GOT3 (cell line): ENCODE results near the gene WFDC6.
"Not testable (repeated sequence)": the region's sequence is repeated elsewhere in the genome, so short reads cannot be mapped to it uniquely, and the experiment has no call there.

Source experiments
- DNase-seq: peaks from one replicate; lab custom pipeline; 2025; ENCODE audit warnings: mixed read lengths; lab: John Stamatoyannopoulos, UW

Gene WFDC6

GRCh38 chr20:45539382-45539781 is at the start of gene WFDC6:
Gene WFDC6, minus strand, starts transcription at chr20:45539482. Its CDS starts 75 bp downstream, at chr20:45539407.
- DNase-seq: no peak

GRCh38 chr20:45588800-45589199 is 49.5 kb upstream of the WFDC6 start:
- no peak for DNase-seq

- not testable (repeated sequence) for DNase-seq
Observed at GRCh38 chr20:45585986-45586385, 46.7 kb upstream of the WFDC6 start.

- not testable (repeated sequence) for DNase-seq
Observed at GRCh38 chr20:45584294-45584693, 45.0 kb upstream of the WFDC6 start.

GRCh38 chr20:45583502-45583901 is 44.2 kb upstream of the WFDC6 start:
- DNase-seq: no peak

GRCh38 chr20:45581702-45582101 is 42.4 kb upstream of the WFDC6 start:
- no peak for DNase-seq

- DNase-seq: no peak
Observed at GRCh38 chr20:45579184-45579583, 39.9 kb upstream of the WFDC6 start, which contains the start of gene WFDC8. Gene WFDC8, minus strand, starts transcription at chr20:45579284. Its CDS starts 37 bp downstream, at chr20:45579247.

- DNase-seq: no peak
Observed at GRCh38 chr20:45578231-45578630, 38.9 kb upstream of the WFDC6 start.

GRCh38 chr20:45576995-45577394 is 37.7 kb upstream of the WFDC6 start:
- no peak for DNase-seq

- DNase-seq: no peak
Observed at GRCh38 chr20:45575931-45576330, 36.6 kb upstream of the WFDC6 start.

- not testable (repeated sequence) for DNase-seq
Observed at GRCh38 chr20:45569650-45570049, 30.4 kb upstream of the WFDC6 start.

- no peak for DNase-seq
Observed at GRCh38 chr20:45564760-45565276, 25.5 kb upstream of the WFDC6 start.

GRCh38 chr20:45555198-45555597 is 15.9 kb upstream of the WFDC6 start:
- DNase-seq: no peak

GRCh38 chr20:45552456-45552855 is 13.2 kb upstream of the WFDC6 start:
- no peak for DNase-seq

GRCh38 chr20:45550765-45551164 is 11.5 kb upstream of the WFDC6 start:
- DNase-seq: no peak

- DNase-seq: no peak
Observed at GRCh38 chr20:45548410-45548809, 9.1 kb upstream of the WFDC6 start.

- no peak for DNase-seq
Observed at GRCh38 chr20:45547206-45547770, 8.0 kb upstream of the WFDC6 start, which contains the start of gene EPPIN. Gene EPPIN, minus strand, starts transcription at chr20:45547401. Its CDS starts 44 bp downstream, at chr20:45547357.

GRCh38 chr20:45545754-45546453 is 6.6 kb upstream of the WFDC6 start:
- DNase-seq: no peak

GRCh38 chr20:45545351-45545750 is 6.1 kb upstream of the WFDC6 start:
- DNase-seq: no peak

- DNase-seq: no peak
Observed at GRCh38 chr20:45538209-45538799, 978 bp downstream of the WFDC6 start.

GRCh38 chr20:45527294-45527693 is 12.0 kb downstream of the WFDC6 start:
- DNase-seq: no peak

- DNase-seq: no peak
Observed at GRCh38 chr20:45523821-45524220, 15.5 kb downstream of the WFDC6 start.

GRCh38 chr20:45518282-45518681 is 21.0 kb downstream of the WFDC6 start:
- DNase-seq: no peak
